Common myeloid progenitor, CD34-positive (primary cell): ENCODE results near the gene MAL.

Source experiments
- CTCF ChIA-PET: fragments of 350-600 bp; sonication (Branson Sonifier 250); formaldehyde crosslinking; loops from one replicate; lab custom pipeline; 2021; ENCODE audit warnings: antibody characterized with exemption; lab: Charles Lee
- POLR2A ChIA-PET: fragments of 350-600 bp; sonication (Branson Sonifier 250); formaldehyde crosslinking; loops from one replicate; lab custom pipeline; 2021; ENCODE audit warnings: antibody characterized with exemption; lab: Charles Lee
- DNase-seq, 3 donors: peaks; one replicate each; pipeline versions ENCODE4 v3.0.0 to v3.0.0-alpha.2; 2013
- H3K27ac ChIP-seq, 2 experiments: 1 replicate in 1 of 2; 2 replicates in 1 of 2; pipeline ENCODE4 v1.7.0; 2013; ENCODE audit warnings: inconsistent platforms in 2 of 2, low read length in 2 of 2, mild to moderate bottlenecking in 2 of 2, low read depth in 1 of 2, moderate library complexity in 1 of 2; ENCODE audit not compliant: severe bottlenecking in 2 of 2, insufficient read depth in 1 of 2, poor library complexity in 1 of 2
- H3K27me3 ChIP-seq, 5 experiments: replicated peaks in 2 of 5; 1 replicate in 3 of 5; 2 replicates in 2 of 5; pipeline versions ENCODE4 v1.6.1 to v1.7.0; 2013; ENCODE audit warnings: low read length in 4 of 5, mild to moderate bottlenecking in 2 of 5, moderate library complexity in 2 of 5, inconsistent platforms in 1 of 5; ENCODE audit not compliant: insufficient read depth in 5 of 5, control insufficient read depth in 4 of 5
- H3K36me3 ChIP-seq, 4 experiments: 1 replicate in 2 of 4; 2 replicates in 2 of 4; pipeline versions ENCODE4 v1.6.1 to v1.7.0; 2013; ENCODE audit warnings: low read length in 3 of 4, control low read depth in 1 of 4, mild to moderate bottlenecking in 1 of 4; ENCODE audit not compliant: control insufficient read depth in 4 of 4, insufficient read depth in 4 of 4
- H3K4me1 ChIP-seq, 4 experiments: 1 replicate in 3 of 4; 2 replicates in 1 of 4; pipeline versions ENCODE4 v1.6.1 to v1.7.1; 2013; ENCODE audit warnings: low read length in 3 of 4, mild to moderate bottlenecking in 3 of 4, control low read depth in 1 of 4, inconsistent platforms in 1 of 4, moderate library complexity in 1 of 4; ENCODE audit not compliant: control insufficient read depth in 4 of 4, insufficient read depth in 4 of 4; ENCODE audit errors: control extremely low read depth in 1 of 4
- H3K4me3 ChIP-seq, 7 experiments: 1 replicate in 4 of 7; 2 replicates in 3 of 7; pipeline versions ENCODE4 v1.5.1 to v1.7.0; 2013; ENCODE audit warnings: mild to moderate bottlenecking in 7 of 7, low read length in 6 of 7, moderate library complexity in 6 of 7, inconsistent platforms in 2 of 7, low read depth in 2 of 7, control low read depth in 1 of 7; ENCODE audit not compliant: insufficient read depth in 4 of 7, control insufficient read depth in 1 of 7; ENCODE audit errors: extremely low read depth in 1 of 7
- H3K9me3 ChIP-seq, 5 experiments: 1 replicate in 4 of 5; 2 replicates in 1 of 5; pipeline versions ENCODE4 v1.6.1 to v1.7.1; 2013; ENCODE audit warnings: low read length in 4 of 5, mild to moderate bottlenecking in 2 of 5, inconsistent platforms in 1 of 5, low read depth in 1 of 5, moderate library complexity in 1 of 5; ENCODE audit not compliant: control insufficient read depth in 4 of 5, insufficient read depth in 2 of 5; ENCODE audit errors: control extremely low read depth in 1 of 5
- WGBS: methylation state at CpG from one replicate; pipeline ENCODE4 v1.1.5; 2013; ENCODE audit not compliant: insufficient coverage; 5-methylcytosine and 5-hydroxymethylcytosine counted together

The MAL gene

GRCh38 chr2:95020275-95021022 lies 5.1 kb upstream of the MAL start:
- peaks cover 0 to 16% (median 15%) of the 10 kb centered on the region in 4 experiments for H3K4me1 ChIP-seq
- no peak overlapping the region for H3K27ac ChIP-seq
- H3K36me3 ChIP-seq: no peaks in the 10 kb centered on the region
- no peak for DNase-seq
- H3K9me3 ChIP-seq: no peaks in the 10 kb centered on the region
- 98% methylated on average over 9 of the region's 9 CpGs for WGBS
- peaks cover 0 to 30% (median 9%) of the 10 kb centered on the region in 5 experiments for H3K27me3 ChIP-seq
- ChIA-PET CTCF (interaction anchor here (0.7 to 1.1 kb wide), 4 partner anchors 34 to 95 kb away, joined by 3 read pairs; no protein-coding TSS in a partner anchor), POLR2A (no interaction called here)
- H3K4me3 ChIP-seq: no peak overlapping the region

GRCh38 chr2:95021023-95021416 lies 4.5 kb upstream of the MAL start:
- Histone ChIP-seq H3K9me3 (no peaks in the 10 kb centered on the region), H3K4me1 (peaks cover 0 to 19% (median 17%) of the 10 kb centered on the region in 4 experiments), H3K36me3 (no peaks in the 10 kb centered on the region), H3K27ac (no peak overlapping the region), H3K27me3 (peaks cover 0 to 35% (median 9%) of the 10 kb centered on the region in 5 experiments), H3K4me3 (no peak overlapping the region)
- 98% methylated on average over 5 of the region's 5 CpGs for WGBS
- no peak for DNase-seq
- ChIA-PET CTCF (interaction anchor here (0.7 to 4.3 kb wide), 3 partner anchors 34 to 95 kb away, joined by 3 to 41 read pairs (median 3); no protein-coding TSS in a partner anchor), POLR2A (no interaction called here)

- Histone ChIP-seq H3K27ac (no peak overlapping the region), H3K4me3 (no peak overlapping the region), H3K4me1 (peaks cover 0 to 26% (median 23%) of the 10 kb centered on the region in 4 experiments), H3K9me3 (no peaks in the 10 kb centered on the region), H3K36me3 (no peaks in the 10 kb centered on the region), H3K27me3 (peaks cover 0 to 42% (median 15%) of the 10 kb centered on the region in 5 experiments)
- WGBS: 78% methylated on average over 4 of the region's 4 CpGs
- CTCF ChIA-PET: interaction anchor here (0.9 to 4.5 kb wide), 18 partner anchors 7 to 294 kb away, joined by 3 to 52 read pairs (median 6); no protein-coding TSS in a partner anchor
- no peak for DNase-seq
- POLR2A ChIA-PET: no interaction called here
Measured at GRCh38 chr2:95021847-95022246, 3.7 kb upstream of the MAL start.

- peak overlapping the region in 1 of 7 experiments; percentile 35 for H3K4me3 ChIP-seq
Measured at GRCh38 chr2:95022309-95023221, 2.9 kb upstream of the MAL start.

GRCh38 chr2:95023222-95023597 lies 2.3 kb upstream of the MAL start:
- no peaks in the 10 kb centered on the region for H3K9me3 ChIP-seq
- ChIA-PET POLR2A (interaction anchor here (1.2 kb wide), 1 partner anchor 31 kb away, joined by 5 read pairs; no protein-coding TSS in a partner anchor), CTCF (interaction anchor here (0.9 to 4.5 kb wide), 17 partner anchors 8 to 98 kb away, joined by 3 to 52 read pairs (median 6); no protein-coding TSS in a partner anchor)
- peak in 2 of 3 donors; percentile 52 to 59 for DNase-seq
- no peak overlapping the region for H3K4me3 ChIP-seq
- H3K27me3 ChIP-seq: peaks cover 0 to 54% (median 21%) of the 10 kb centered on the region in 5 experiments
- 48% methylated on average over 2 of the region's 2 CpGs for WGBS
- H3K36me3 ChIP-seq: no peaks in the 10 kb centered on the region
- peaks cover 0 to 29% (median 25%) of the 10 kb centered on the region in 4 experiments for H3K4me1 ChIP-seq
- no peak overlapping the region for H3K27ac ChIP-seq

More at GRCh38 chr2:95022309-95023221, 2.9 kb upstream of the MAL start:
- H3K27ac ChIP-seq: no peak overlapping the region
- DNase-seq: peak; percentile 77 to 92 (median 89)
- peaks cover 0 to 49% (median 21%) of the 10 kb centered on the region in 5 experiments for H3K27me3 ChIP-seq
- no peaks in the 10 kb centered on the region for H3K9me3 ChIP-seq
- POLR2A ChIA-PET: interaction anchor here (1.2 kb wide), 1 partner anchor 31 kb away, joined by 5 read pairs; no protein-coding TSS in a partner anchor
- WGBS: 21% methylated on average over 12 of the region's 15 CpGs
- H3K4me1 ChIP-seq: peaks cover 0 to 29% (median 25%) of the 10 kb centered on the region in 4 experiments
- H3K36me3 ChIP-seq: no peaks in the 10 kb centered on the region
- CTCF ChIA-PET: interaction anchor here (0.7 to 4.5 kb wide), 24 partner anchors 8 to 294 kb away, joined by 3 to 52 read pairs (median 5); no protein-coding TSS in a partner anchor

GRCh38 chr2:95024371-95024770 lies 1.1 kb upstream of the MAL start:
- H3K36me3 ChIP-seq: no peaks in the 10 kb centered on the region
- no peaks in the 10 kb centered on the region for H3K9me3 ChIP-seq
- peaks cover 0 to 29% (median 25%) of the 10 kb centered on the region in 4 experiments for H3K4me1 ChIP-seq
- H3K4me3 ChIP-seq: no peak overlapping the region
- ChIA-PET CTCF (interaction anchor here (3.6 to 4.5 kb wide), 5 partner anchors 10 to 91 kb away, joined by 20 to 52 read pairs (median 29); no protein-coding TSS in a partner anchor), POLR2A (no interaction called here)
- WGBS: 97% methylated on average over 6 of the region's 11 CpGs
- no peak for DNase-seq
- no peak overlapping the region for H3K27ac ChIP-seq
- peaks cover 0 to 65% (median 27%) of the 10 kb centered on the region in 5 experiments for H3K27me3 ChIP-seq
